Effector memory CD4-positive, alpha-beta T cell (primary cell): ENCODE measurements around the gene PRDM10.

ENCODE experiments used
- DNase-seq, 3 donors: peaks; one replicate each; pipeline ENCODE4 v3.0.0-alpha.2; 2020
- H3K27ac ChIP-seq: 2 replicates; pipeline ENCODE4 v1.7.0; 2013; ENCODE audit warnings: mild to moderate bottlenecking, low read length, moderate library complexity; ENCODE audit not compliant: insufficient read depth, poor library complexity, severe bottlenecking
- H3K27me3 ChIP-seq: replicated peaks from 2 replicates; pipeline ENCODE4 v1.7.0; 2013; ENCODE audit warnings: mild to moderate bottlenecking, low read length; ENCODE audit not compliant: insufficient read depth, control insufficient read depth, poor library complexity, severe bottlenecking
- H3K36me3 ChIP-seq: 2 replicates; pipeline ENCODE4 v1.7.0; 2013; ENCODE audit warnings: mild to moderate bottlenecking, low read length, moderate library complexity; ENCODE audit not compliant: control insufficient read depth, insufficient read depth
- H3K4me1 ChIP-seq: 2 replicates; pipeline ENCODE4 v1.7.0; 2013; ENCODE audit warnings: low read length, mild to moderate bottlenecking; ENCODE audit not compliant: control insufficient read depth, insufficient read depth, poor library complexity, severe bottlenecking
- H3K4me3 ChIP-seq: 2 replicates; pipeline ENCODE4 v1.7.0; 2013; ENCODE audit warnings: low read length, low read depth, mild to moderate bottlenecking; ENCODE audit not compliant: insufficient read depth, poor library complexity, severe bottlenecking
- H3K9me3 ChIP-seq: 2 replicates; pipeline ENCODE4 v1.7.0; 2013; ENCODE audit warnings: mild to moderate bottlenecking, low read length, moderate library complexity; ENCODE audit not compliant: control insufficient read depth

Gene PRDM10

DNA sequence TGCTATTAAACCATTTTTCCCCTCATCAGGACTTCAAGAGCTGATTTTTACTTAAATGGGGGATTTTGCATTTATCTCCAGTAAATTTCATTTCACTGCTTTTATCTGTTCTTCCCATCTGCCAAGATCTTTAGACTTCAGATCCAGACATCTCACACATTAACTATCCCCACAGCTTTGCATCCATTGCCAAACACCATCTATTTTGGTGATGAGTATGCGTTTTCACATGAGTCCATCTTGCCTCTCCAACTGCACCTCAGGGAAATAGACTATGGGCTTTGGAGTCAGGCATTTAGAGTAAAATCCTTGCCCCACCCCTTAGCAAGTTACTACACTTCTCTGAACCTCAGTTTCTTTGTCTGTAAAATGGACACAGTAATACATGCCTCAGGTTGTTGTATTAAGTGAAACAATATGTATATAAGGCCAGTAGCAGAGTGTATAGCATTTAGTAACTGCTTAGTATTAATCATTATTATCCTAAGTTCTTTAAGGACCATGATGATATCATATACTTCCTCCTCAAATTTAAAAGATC, 53.6 kb downstream of the PRDM10 start:
- Histone ChIP-seq H3K4me1 (no peaks in the 10 kb centered on the region), H3K27me3 (no peaks in the 10 kb centered on the region), H3K36me3 (peaks cover 7% of the 10 kb centered on the region), H3K9me3 (no peaks in the 10 kb centered on the region), H3K27ac (no peak overlapping the region), H3K4me3 (no peak overlapping the region)
- no peak for DNase-seq

DNA sequence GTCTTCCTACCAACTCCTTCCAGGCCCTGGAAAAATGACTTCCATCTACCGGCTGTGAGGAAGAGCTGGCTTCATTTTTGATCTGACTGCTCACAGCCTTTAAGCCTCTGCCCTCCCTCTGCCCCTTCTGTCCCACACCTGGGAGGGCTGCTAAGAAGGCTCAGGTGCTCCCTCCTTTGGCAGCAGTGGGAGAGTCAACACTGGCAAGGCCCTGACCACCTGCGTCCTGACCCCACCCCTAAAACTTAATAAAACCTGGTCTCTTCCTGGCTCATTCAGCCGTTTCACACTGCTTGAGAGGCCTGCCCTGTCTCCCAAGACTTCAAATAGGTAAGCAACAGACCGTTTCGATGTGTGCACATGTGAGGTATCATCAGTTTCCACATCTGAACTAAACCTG, 55.2 kb downstream of the PRDM10 start:
- Histone ChIP-seq H3K27ac (no peak overlapping the region), H3K36me3 (peaks cover 7% of the 10 kb centered on the region), H3K27me3 (no peaks in the 10 kb centered on the region), H3K9me3 (no peaks in the 10 kb centered on the region), H3K4me1 (no peaks in the 10 kb centered on the region), H3K4me3 (no peak overlapping the region)
- DNase-seq, result no peak

DNA sequence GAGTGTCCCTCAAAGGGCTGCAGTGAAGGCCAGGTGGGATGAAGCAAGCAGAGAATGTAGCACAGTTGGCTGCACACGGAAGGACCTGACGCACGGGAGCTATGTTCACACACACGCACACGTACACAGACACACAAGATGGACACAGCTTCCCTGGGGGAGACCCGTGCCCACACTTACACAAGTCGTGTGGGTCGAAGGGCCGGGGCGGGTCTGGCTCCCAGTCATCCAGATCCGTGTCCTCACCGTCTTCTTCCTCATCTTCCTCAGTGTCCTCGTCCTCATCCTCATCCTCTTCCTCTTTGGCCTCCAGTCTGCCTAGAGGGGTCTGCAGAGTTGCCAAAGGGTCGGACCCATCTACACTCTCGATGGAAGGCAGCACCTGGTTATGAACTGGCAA, 55.7 kb downstream of the PRDM10 start:
- DNase-seq, result no peak
- Histone ChIP-seq H3K27me3 (no peaks in the 10 kb centered on the region), H3K4me1 (no peaks in the 10 kb centered on the region), H3K36me3 (peaks cover 7% of the 10 kb centered on the region), H3K27ac (no peak overlapping the region), H3K4me3 (no peak overlapping the region), H3K9me3 (no peaks in the 10 kb centered on the region)

DNA sequence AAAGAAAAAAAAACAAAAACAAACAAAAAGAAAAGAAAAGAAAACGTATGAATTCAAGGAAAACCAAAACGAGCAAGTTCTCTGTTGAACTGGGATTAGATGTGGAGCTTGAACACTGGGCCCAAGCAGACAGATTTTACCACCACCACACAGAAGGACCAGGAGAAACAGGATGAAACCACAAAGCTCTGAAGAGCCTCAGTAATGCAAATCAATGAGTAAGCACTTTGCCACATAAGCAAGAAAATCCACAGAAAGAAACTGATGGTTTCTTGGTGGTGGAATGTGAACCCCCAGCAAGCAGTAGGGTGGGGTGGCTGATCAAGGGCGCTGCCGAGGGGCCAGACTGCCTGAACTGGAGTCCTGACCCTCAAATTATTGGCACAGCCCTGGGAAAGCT, 56.4 kb downstream of the PRDM10 start:
- Histone ChIP-seq H3K36me3 (peaks cover 7% of the 10 kb centered on the region), H3K27ac (no peak overlapping the region), H3K4me1 (no peaks in the 10 kb centered on the region), H3K27me3 (no peaks in the 10 kb centered on the region), H3K4me3 (no peak overlapping the region), H3K9me3 (no peaks in the 10 kb centered on the region)
- DNase-seq, result no peak

DNA sequence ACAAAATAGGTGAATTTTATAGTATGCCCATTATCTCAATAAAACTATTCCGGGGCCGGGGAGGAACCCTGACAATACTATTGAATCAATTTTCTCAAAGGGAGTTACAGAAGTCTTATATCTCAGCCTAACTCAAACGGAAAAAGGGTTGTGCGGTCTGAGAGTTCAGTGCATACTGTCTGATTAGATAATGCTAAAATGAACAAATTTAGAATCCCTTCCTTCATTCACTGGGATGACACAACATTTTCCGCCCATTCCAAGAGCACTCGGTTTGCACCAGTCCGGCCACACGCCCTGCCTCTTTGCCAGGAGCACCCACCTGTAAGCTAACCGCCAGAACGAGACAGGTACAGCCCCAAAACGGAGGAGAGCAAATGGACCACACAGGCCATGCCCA, 57.3 kb downstream of the PRDM10 start:
- no peak overlapping the region for H3K4me3 ChIP-seq
- no peak overlapping the region for H3K27ac ChIP-seq
- H3K4me1 ChIP-seq, result no peaks in the 10 kb centered on the region

DNA sequence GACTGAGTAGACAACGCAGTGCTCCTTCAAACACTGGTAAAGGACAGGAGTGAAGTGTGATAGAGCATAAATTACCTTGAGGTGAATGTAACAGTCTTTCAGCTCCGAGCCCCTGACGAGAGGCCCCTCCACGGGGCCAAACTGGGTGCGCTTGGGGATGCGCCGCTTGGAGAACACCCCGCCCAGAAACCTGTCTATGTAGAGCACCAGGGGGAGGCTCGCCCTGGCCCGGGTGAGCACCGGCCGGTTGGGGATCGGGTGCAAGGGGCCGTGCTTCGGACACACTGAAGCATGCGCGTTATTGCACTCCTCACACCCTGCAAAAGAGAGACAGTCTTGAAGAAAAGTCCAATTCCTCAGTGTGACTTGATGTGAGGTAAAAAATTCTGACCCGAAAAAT, 57.9 kb downstream of the PRDM10 start:
- no peaks in the 10 kb centered on the region for H3K27me3 ChIP-seq
- H3K9me3 ChIP-seq, result no peaks in the 10 kb centered on the region
- no peak overlapping the region for H3K27ac ChIP-seq
- no peak for DNase-seq
- no peak overlapping the region for H3K4me3 ChIP-seq
- H3K4me1 ChIP-seq, result no peaks in the 10 kb centered on the region
- peaks cover 7% of the 10 kb centered on the region for H3K36me3 ChIP-seq

More for the DNA sequence above, 57.3 kb downstream of the PRDM10 start:
- H3K36me3 ChIP-seq, result peaks cover 7% of the 10 kb centered on the region
- no peaks in the 10 kb centered on the region for H3K27me3 ChIP-seq
- no peaks in the 10 kb centered on the region for H3K9me3 ChIP-seq
- no peak for DNase-seq

DNA sequence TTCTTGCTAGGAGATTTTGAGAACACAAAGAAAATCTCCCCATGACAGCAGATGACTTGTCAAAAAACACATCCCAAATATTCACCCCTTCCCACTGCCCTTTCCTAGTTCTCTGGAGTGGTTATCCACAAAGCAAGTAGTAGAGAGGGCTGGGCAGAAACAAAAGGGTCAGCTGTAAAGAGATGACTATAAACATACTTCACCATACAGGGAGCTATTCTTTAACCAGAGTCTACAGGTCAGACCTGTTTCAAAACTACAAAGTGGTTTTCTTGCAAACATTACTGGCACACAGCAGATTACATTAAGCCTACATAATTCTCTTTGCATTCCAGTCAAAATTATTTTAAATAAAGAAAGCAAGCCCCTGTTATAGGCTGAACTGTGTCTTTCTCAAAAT, 59.6 kb downstream of the PRDM10 start:
- Histone ChIP-seq H3K36me3 (peaks cover 7% of the 10 kb centered on the region), H3K9me3 (no peaks in the 10 kb centered on the region), H3K27ac (no peak overlapping the region), H3K4me1 (no peaks in the 10 kb centered on the region), H3K27me3 (no peaks in the 10 kb centered on the region), H3K4me3 (no peak overlapping the region)
- DNase-seq, result no peak

DNA sequence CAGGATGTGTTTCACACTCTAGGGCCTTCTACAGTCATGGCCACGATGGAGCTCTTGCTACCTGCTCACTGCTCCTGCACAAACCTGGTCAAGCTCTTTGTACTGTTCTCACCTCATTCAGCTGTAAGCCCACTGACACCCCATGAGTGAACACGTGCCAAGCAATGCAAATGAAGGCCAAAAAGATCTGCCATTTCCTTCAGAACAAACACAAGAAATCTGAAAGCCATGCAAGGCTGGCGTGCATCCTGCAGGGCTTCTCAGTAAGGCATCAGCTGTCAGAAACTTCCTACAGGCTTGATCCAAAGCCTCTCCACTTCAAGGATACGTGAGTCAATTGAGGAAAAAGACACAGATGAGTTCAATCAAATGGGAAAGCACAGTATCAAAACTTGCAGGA, 63.1 kb downstream of the PRDM10 start:
- Histone ChIP-seq H3K4me1 (no peaks in the 10 kb centered on the region), H3K36me3 (no peaks in the 10 kb centered on the region), H3K4me3 (no peak overlapping the region), H3K27me3 (no peaks in the 10 kb centered on the region), H3K27ac (no peak overlapping the region), H3K9me3 (no peaks in the 10 kb centered on the region)
- no peak for DNase-seq

DNA sequence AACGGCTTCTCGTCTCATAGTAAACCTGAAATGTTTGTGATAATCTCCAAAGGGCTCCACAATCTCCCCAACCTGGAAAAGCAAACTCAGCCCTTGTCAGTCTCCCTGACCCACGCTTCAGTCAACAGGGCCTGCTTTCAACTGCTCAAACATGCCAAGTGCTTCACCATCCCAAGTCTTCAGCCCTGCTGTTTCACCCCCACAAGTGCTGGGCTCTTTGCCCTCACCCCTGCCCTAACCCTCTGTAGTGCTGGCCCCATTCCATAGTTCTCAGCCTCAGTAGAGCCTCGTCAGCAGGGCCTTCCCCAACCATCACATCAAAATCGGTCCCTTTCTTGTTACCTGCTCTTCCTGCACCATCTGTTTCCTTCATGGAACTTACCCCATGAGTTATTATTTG, 63.9 kb downstream of the PRDM10 start:
- Histone ChIP-seq H3K27me3 (no peaks in the 10 kb centered on the region), H3K4me1 (no peaks in the 10 kb centered on the region), H3K27ac (no peak overlapping the region), H3K36me3 (no peaks in the 10 kb centered on the region), H3K4me3 (no peak overlapping the region), H3K9me3 (no peaks in the 10 kb centered on the region)
- DNase-seq, result no peak

DNA sequence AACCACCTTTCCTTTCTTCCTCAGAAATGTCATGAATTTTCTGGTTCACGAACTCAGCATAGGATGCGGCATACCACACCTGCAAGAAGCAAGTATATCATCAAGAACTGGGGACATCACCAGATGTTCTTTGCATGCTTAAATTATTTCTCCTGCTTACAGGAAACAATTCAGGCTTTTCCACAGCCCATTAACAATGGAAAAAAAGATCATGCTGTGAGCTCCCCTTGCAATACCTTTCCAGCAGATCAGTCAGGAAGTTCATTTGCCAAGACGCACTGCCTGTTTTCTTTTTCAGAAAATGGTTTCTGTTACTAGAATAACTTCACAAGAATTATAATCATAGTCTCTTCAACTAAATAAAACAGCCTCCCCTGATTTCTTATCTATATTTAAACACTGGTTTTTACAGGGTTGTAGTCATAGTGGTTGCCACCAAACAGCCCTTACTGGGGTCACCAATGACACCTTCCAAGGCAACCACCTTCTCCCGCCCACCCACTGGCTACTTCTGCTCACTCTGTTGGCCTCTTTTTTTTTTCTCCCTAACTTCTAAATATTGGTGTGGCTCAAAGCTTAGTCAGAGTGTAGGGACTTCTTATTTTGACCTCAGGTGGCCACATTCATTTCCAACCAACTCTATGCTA, 64.9 kb downstream of the PRDM10 start:
- no peak overlapping the region for H3K27ac ChIP-seq
- DNase-seq, result no peak
- no peak overlapping the region for H3K4me3 ChIP-seq
- no peaks in the 10 kb centered on the region for H3K9me3 ChIP-seq
- no peaks in the 10 kb centered on the region for H3K36me3 ChIP-seq
- no peaks in the 10 kb centered on the region for H3K4me1 ChIP-seq
- H3K27me3 ChIP-seq, result no peaks in the 10 kb centered on the region
